Stimulated activated CD4-positive, alpha-beta T cell treated with anti-CD3 and anti-CD28 coated beads, Interleukin-12 subunit alpha, Interleukin-12 subunit beta, amount 100 ng/mL, for 48 hours (primary cell): ENCODE data around the gene GPC6.

Experiments
- DNase-seq, 3 donors: peaks; one replicate each; pipeline ENCODE4 v3.0.0-alpha.2; 2020; ENCODE audit warnings: low read depth in 2 of 3, low spot score in 1 of 3

GPC6 gene

DNA sequence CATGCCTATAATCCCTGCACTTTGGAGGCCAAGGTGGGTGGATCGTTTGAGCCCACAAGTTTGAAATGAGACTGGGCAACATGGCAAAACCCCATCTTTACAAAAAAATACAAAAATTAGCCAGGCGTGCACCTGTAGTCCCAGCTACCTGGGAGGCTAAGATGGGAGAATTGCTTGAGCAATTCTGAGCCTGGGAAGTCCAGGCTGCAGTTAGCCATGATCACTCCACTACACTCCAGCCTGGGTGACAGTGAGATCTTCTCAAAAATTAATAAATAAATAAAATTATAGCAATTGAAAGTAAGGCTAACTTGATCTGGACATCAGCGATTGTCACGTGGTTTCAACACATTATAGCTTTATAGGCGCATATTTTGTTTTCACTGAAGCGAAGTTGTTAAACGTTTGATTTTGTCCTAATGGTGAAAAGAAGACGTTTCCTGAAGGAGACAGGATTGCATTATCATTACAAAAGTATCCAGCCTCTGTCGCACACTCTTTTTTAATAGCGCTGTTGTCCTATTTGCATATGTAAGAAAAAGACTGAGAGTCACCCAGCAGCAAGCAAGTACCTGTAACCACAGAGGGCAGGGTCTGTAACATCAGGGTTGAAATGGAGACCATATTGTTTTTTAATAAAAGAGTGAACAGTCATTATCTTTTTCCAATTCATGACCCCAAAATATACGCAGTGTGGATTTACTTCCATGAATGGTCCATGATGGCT, 917.2 kb downstream of the GPC6 start:
- no peak for DNase-seq

DNA sequence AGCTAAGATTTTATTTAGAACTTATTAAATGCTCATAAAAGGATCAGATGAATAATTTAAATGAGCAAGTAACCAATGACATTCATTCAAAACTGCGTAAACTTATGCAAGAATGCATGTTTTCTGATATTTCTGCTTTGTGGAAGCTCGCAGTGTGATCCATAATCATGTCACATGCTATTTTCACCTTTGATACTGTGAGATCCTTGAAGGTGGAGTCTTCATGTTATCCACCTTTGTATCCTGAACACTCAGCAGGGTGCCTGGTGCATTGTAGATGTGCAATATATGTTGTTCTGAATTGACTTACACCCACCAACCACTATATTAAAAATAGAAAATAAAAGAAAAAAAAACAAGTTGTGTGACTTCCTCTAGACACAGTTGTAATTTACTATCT, 919.4 kb downstream of the GPC6 start:
- DNase-seq = no peak

DNA sequence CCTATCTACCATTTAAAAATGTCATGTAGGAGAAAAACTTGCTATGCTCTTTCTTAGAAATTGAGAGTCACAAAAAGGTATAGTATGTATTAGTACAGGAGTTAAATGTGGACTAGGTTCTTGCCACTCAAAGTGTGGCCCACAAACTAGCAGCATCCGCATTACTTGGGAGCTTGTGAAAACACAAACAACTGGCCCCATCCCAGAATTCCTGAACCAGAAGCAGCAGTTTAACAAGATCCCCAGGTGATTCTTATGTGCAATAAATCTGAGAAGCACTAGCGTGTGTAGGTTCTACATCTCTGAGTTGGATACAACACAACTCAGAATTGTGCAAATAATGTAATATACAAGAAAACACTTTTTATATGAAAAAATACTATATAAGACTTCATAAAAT, 927.0 kb downstream of the GPC6 start:
- DNase-seq = no peak

DNA sequence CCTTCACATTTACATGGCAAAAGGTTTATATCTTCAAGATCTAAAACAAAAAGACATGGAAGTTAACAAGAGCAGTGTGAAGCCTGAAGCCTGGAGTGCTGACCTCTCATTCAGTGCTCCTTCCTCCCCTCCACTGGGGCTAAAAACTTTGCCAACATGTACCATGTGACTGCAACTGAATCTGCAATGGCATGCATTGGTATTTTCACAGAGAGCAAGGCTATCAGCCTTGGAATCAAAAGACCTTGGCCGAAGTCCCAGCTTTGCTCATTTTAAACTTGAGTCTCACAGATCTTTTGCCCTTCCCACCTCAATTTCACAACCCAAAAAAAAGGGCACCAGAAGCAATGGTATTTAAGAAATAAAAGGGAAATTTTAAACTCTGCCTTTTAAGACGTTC, 927.8 kb downstream of the GPC6 start:
- DNase-seq = no peak

DNA sequence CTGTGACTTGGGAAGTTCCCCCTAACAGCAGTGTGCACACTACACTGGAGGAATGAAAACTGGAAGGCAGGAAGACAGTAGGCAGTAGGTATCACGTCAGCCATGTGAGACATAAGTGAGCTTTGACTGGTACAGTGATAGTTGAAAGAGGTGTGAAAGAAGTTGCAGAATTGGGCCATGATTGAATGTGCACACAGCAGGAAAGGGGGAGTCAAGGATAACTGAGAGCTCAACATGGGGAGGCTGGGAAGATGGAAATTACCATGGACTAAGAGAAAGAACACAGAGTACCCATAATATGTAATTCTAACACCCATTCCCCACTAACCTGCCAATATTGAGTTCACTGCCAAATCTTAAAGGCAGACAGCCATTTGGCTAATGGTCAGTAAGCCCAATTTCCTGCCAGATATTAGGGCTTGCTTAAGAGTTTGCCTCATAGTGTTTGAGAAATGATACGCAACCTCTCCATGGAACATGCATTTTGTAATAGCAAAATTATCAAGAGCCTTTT, 931.2 kb downstream of the GPC6 start:
- DNase-seq = no peak

DNA sequence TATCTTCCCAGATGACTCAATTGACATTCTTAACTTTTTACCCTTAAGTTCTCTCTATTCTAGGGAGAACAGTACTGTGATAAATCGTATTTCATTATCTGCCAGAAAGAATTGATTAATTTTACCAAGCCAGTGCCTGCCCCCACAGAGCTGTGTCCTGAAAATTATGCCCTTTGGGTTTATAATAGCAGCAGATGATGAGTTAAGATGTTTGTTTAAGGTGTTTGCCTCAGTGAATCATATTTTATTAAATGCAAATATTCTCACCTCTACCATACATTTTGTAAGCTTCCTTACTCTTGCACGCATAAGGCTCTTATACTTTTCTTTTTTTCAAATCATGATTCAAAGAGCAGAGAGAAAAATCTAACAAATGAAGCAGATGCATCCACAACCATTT, 934.3 kb downstream of the GPC6 start:
- no peak for DNase-seq

DNA sequence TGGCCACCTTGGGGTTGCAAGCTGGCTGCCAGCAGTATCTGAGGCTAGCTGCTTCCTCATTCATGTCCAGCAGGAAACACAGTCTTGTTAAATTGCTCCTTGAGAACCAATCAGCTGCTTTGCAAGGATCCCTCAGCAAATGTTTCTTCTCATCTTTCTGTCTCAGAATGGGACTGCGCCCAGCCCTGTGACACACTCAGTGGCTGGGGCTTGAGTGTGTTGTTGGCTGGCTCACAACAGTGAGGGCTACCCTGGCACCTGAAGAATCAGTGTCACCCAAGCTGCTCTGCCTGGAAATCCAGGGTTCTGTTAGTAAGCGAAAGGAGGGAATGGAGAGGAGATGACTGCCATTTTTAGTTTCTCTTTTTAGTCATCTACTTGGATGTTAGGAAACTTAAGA, 935.7 kb downstream of the GPC6 start:
- no peak for DNase-seq

DNA sequence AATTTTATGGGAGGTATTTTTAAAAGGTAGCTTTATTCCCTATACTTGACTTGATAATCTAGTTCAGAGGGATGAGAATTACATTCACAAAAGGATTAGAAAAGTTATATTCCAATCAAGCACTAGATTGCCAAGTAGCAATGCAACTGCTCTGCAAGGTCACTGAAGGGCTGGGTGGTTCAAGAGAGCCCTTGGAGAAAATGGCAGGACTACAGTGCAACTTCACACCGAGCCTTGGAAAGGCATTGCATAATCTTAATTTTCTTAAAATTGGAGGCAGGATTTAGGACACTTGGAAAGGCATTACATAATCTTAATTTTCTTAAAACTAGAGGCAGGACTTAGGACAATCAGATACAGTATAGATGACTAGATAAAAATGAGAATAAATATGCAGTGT, 936.9 kb downstream of the GPC6 start:
- DNase-seq = no peak

DNA sequence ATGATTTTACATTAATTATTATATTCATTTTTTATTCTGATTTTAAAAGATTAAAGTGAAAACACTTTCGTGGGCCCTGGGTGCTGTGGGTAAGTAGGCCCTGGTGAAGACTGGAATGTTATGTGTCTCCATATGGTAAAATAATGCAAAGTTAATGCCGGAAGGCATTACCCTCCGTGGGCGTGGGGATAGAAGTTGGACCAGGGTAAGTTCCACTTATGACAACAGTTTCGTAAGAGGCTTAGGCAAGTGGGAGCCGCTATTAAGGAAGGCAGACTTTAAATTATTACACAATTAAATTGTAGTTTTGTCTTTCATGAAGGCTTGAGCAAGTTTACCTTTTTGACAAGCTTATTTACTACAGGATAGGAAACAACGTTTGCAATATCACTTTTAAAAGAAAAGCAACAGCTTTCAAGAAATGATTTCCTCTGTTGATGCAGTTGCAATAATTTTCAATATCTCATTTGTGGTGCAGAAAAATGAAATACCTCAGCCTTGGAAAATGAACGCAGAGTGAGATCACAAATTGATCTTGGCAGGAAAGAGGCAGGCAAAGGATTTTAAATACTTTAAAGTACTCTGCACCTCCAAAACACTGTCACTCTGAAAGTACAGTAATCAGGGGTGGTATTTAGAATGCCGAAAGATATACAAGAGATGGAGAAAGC, 942.3 kb downstream of the GPC6 start:
- no peak for DNase-seq

DNA sequence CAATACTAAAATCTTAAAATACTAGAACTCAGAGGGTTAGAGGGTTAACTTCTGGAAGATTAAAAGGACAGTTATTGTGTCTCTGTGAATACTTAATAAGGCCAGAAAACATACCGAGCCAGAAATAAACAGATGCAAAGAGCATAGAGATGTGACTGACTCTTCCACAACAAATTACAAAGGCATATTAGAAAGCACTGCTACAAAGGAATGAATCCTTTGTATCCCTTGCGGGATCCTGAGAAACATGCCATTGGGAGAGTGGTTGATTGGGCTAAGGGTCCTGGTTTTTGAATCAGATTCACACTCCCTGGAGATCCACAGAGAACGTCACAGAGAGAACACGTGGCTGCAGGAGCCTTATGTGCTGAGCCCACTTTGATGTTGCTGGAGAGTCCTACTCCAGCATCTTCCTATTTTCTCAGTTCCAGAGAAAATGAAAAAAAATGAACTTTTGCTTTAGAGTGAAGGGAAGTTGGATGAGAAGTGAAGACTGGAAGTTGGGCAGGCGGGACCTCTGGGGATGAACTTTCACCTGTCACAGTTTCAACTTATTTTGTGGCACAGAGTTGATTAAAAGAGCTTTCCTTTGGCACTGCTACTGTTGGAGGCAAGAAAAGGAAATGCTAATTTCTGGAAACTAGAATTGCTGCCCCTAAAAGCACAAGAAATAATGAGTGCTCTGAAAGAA, 943.0 kb downstream of the GPC6 start:
- no peak for DNase-seq

DNA sequence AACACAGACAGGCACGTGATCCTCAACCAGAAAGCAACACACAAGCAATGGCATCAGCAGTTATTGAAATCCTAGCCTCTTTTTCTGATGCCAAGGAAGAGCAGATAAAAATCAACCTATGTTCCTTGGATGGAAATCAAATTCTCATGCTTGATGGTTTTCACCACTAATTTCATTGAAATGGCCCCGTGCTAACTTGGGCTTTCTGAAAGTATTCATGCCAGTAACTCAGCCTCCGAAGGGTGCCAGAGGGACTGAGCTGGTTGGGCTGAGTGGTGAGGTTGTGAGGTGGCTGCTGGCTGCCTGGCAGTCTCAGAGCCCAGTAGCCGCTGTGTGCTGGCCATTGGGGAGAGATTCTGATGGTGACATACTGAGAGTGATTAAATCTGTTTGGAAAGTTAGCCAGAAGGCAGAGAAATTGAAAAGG, 943.6 kb downstream of the GPC6 start:
- no peak for DNase-seq

DNA sequence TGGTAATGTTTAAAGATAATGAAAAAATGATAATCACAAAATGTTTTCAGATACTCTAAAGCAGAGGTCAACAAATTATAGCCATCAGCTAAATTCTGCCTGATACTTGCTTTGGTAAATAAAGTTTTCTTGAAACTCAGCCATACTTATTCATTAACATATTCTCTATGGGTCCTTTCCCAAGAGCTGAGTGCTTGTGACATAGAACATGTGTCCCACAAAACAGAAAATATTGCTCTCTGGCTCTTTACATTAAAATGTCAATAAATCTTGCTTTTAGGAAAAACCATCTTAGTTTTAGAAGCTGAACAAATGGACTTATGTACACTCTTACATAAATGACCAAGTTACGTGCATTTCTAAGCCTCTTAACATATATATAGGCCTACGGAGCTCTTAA, 945.8 kb downstream of the GPC6 start:
- DNase-seq = no peak

DNA sequence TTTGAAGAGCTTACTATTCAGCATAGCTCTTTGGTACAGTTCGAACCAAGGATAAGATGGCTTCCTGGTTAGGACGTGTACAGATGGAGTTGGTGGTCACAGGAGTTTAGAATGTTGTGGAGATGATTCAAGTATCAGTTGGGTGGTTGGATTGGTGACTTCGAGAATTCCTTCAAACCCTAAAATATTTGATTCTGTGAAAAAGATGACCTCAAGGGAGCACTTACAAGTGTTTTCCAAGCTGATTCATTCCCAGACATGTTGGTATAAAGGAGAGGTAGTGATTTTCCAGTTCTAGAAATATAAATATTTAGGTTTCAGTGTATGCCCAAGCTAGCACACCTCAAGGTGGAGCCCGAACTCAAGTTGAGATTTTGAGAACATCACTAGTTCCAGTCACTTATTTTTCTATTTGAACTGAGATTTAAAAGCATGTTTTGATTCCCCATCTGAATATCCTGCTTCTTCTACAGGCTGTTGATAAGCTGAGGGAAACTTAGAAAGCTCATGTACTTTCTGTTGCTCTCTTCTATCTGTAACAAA, 946.8 kb downstream of the GPC6 start:
- DNase-seq = no peak

DNA sequence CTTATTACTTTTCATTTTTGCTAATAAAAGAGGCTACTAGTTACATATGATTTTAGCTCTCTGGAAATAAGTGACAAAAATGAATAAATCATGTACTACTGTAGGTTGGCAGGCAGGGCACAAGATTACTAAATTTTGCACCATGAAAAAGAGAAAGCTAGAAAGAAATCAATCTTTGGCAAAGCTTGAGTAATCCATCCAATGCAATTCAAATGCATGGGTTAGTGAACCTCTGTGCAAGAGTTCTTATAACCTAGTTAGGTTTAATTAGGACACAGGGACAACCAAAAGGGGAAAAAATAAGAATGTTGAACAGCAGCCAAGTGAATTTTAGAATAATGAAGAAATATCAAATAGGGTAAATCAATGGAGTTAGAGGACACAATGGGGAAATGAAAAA, 947.4 kb downstream of the GPC6 start:
- DNase-seq = no peak

DNA sequence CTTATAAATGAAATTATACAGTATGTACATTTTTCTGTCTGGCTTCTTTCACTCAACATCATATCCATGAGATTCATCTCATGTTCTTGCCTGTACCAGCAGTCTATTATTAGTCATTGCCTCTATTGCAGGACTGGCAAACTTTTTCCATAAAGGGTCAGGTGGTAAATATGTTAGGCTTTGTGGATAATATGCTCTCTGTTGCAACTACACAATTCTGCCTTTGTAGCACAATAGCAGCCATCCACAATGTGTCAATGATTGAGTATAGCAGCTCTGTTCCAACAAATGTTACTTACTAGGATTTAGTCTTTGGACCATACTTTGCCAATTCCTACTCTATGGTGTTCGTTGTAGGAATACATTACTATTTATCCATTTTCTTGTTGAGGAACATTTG, 948.5 kb downstream of the GPC6 start:
- no peak for DNase-seq

DNA sequence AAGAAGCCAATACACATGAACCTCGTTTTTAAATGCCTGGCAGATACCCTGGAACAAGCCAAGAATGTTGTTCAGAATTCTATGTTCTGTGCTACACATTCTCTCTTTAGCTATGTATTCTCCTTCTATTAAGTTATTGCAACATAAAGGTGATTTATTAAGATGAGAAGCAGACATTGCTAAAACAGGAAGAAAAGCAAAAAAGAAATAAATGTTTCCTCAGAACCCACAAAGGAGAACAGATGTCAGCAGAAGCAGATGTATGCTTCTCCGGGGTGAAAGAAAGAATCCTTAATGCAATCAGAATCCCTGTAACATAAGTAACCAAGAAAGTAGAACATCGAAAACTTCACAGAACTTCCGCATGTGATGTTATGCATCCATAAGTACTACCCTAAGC, 950.0 kb downstream of the GPC6 start:
- DNase-seq = no peak

DNA sequence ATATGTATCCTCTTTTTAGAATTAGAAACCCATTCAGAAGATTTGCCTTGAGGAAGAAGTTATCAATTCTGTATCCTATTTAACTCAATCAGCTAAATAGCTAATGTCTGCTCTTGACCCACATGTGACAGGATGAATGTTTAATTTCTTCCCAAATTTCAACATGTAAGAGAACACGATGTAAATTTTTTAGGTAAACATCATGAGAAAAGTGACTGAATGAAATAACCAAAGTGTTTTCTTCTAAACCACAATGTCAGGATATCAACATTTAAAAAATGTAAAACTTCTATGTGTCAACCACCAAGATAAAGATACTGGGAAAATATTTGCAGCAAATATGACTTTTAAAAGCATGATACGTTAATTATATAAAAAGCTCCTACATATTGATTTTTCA, 950.4 kb downstream of the GPC6 start:
- no peak for DNase-seq

DNA sequence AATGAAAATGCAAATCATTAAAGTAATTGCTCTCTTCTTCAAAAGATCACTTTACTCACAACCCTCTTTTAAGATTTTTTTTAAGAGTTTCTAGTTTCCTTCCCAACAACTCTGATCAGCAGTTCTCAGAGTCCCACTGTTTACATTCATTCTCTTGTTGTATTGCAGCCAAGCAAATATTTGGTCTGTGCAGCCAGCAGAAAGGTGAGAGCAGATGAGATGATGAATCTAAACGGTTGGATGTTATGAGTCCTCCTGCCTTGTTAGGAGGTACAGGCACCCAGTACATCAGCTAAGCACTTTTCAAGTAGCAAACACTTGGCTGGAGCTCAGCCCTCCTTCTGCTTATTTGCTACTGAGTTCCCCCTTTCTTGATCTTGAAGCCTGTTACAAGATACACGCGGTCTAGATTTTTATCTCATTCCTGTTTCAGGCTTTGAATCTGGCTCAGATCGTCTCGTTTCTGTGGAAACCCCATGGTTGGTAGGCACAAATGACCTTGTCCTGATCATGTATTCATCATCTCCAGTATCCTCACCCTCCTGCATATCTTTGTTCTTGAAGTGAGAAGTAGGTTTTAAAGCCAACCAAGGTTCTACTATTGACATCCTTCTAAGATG, 952.1 kb downstream of the GPC6 start:
- DNase-seq = no peak

DNA sequence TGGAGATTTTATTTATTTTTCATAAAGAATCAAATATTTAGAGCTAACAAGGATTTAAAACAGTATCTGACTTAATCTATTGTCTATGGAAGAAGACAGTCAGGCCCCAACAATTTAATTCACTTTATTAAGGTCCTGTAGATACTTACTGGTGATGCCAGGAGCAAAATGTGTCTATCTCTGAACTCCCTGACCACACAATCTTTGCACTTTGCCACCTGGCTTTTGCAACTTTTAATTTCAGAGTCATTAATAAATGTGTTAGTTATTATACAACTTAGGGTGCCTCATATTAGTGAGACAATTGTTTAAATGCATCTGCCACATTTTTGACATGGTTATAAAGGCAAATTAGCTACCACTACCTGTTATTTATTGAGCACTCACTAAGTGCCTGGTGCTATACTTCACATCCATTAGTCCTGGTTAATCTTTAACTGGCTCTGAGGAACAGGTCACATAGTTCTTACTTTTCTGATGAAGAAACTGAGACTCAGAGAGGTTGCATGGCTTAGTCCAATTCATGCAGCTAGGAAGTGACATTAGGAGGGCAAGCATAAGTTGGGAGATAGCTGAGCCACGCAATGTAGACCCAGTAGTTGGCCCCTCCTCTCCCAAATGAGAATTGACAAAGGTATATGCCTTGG, 955.0 kb downstream of the GPC6 start:
- no peak for DNase-seq

DNA sequence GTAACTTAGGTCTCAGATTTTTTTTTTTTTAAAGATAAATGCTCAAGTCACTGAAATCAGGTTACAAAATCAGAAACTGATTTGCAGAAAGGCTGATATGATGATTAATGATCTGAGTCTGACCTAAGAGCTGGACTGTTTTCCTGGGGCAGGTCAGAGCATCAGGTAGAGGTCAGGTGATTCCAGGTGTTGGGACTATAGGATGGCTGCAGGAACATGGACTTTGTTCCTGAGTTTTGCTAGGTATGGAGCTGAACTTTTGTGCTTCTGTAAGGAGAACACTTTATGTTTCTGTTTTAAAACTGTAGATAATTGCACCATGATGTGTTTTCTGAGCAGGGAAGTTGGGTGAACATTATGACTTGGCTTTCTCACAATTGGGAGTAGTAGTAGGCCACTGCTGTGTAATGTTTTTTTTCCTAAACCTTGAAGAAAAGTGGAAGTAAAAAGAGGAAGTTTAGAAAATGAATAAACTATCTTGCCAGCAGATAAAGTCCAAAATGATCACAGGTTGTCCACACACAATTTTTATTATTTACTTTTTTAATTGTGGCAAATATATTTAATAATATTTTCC, 955.7 kb downstream of the GPC6 start:
- no peak for DNase-seq

DNA sequence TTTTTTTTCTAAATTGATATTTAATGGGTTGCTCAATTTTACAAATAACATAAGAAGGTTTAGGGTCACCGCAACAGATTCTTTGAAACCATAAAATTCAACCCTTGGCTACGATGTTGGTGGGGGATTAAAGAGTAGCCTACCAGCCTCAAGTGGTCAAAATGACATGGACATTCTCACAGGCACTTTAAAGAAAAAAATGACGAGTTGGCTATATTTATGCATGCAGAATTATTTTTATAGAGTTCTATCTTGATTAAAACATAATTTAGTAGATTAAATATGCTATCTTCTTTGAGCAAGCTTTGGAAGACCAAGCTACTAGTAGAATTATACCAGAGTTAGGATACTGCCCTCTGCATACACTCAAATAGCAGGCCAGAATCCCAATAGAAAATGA, 959.9 kb downstream of the GPC6 start:
- no peak for DNase-seq
